ENCODE data around the gene CALHM6. TPM values are rescaled to one million over a fixed set of nuclear protein-coding genes. Genes with fewer than 3 reads are reported as not detected.

CALHM6 gene
- total and polyA plus RNA-seq, 4 donors, result 2.0 to 22.4 (median 6.2) TPM

GRCh38 chr6:116467514-116467913 is 6.3 kb downstream of the CALHM6 start:
- Histone ChIP-seq H3K27me3 (ENCODE audit: control insufficient read depth in 4 of 4, insufficient read depth in 4 of 4, low read length in 3 of 4) (peaks cover 0 to 1% (median 0%) of the 10 kb centered on the region in 4 donors), H3K9ac (ENCODE audit: low read depth in 1 of 2, low read length in 2 of 2) (no peak overlapping the region), H3K9me3 (ENCODE audit: control insufficient read depth in 4 of 4, low read length in 3 of 4) (no peaks in the 10 kb centered on the region), H3K4me1 (ENCODE audit: control insufficient read depth in 4 of 4, insufficient read depth in 4 of 4, low read length in 3 of 4) (peaks cover 0 to 3% (median under 1%) of the 10 kb centered on the region in 4 donors), H3K36me3 (ENCODE audit: control insufficient read depth in 4 of 4, insufficient read depth in 3 of 4, low read depth in 1 of 4, low read length in 3 of 4) (no peaks in the 10 kb centered on the region), H3K4me3 (ENCODE audit: low read depth in 1 of 3, low read length in 3 of 3) (no peak overlapping the region), H3K27ac (ENCODE audit: low read depth in 1 of 2, low read length in 2 of 2) (no peak overlapping the region)
- DNase-seq (ENCODE audit: low spot score), result no peak
- TF ChIP-seq HNF4A (conservative IDR thresholded peaks at IDR 0.05) (no peak), ZBTB33 (IDR thresholded peaks at IDR 0.05) (no peak), YY1 (IDR thresholded peaks at IDR 0.05) (no peak), GABPA (IDR thresholded peaks at IDR 0.05 in 1 of 2, conservative IDR thresholded peaks at IDR 0.05 in 1 of 2) (no peak), SP1 (IDR thresholded peaks at IDR 0.05) (no peak), REST (IDR thresholded peaks at IDR 0.05) (no peak), NR2F2 (IDR thresholded peaks at IDR 0.05) (no peak), MAX (IDR thresholded peaks at IDR 0.05) (no peak), EGR1 (IDR thresholded peaks at IDR 0.05; ENCODE audit: low read depth in 2 of 2) (no peak), ATF3 (IDR thresholded peaks at IDR 0.05) (no peak), TAF1 (conservative IDR thresholded peaks at IDR 0.05) (no peak), RXRA (IDR thresholded peaks at IDR 0.05) (no peak), HNF4G (IDR thresholded peaks at IDR 0.05) (no peak)

- H3K27me3 ChIP-seq (ENCODE audit: control insufficient read depth in 4 of 4, insufficient read depth in 4 of 4, low read length in 3 of 4), result no peaks in the 10 kb centered on the region
- H3K36me3 ChIP-seq (ENCODE audit: control insufficient read depth in 4 of 4, insufficient read depth in 3 of 4, low read depth in 1 of 4, low read length in 3 of 4), result no peaks in the 10 kb centered on the region
- no peak overlapping the region for H3K27ac ChIP-seq (ENCODE audit: low read depth in 1 of 2, low read length in 2 of 2)
- no peaks in the 10 kb centered on the region for H3K9me3 ChIP-seq (ENCODE audit: control insufficient read depth in 4 of 4, low read length in 3 of 4)
- DNase-seq (ENCODE audit: low spot score), result no peak
- no peak overlapping the region for H3K9ac ChIP-seq (ENCODE audit: low read depth in 1 of 2, low read length in 2 of 2)
- no peak for TF ChIP-seq RXRA (IDR thresholded peaks at IDR 0.05)
- TF ChIP-seq EGR1 (IDR thresholded peaks at IDR 0.05; ENCODE audit: low read depth in 2 of 2), result no peak
- TF ChIP-seq CTCF (IDR thresholded peaks at IDR 0.05; ENCODE audit: low read depth, low read length, missing input control), result no peak
- TF ChIP-seq FOXA2 (IDR thresholded peaks at IDR 0.05), result no peak
- no peak for TF ChIP-seq NR2F2 (IDR thresholded peaks at IDR 0.05)
- TF ChIP-seq GABPA (IDR thresholded peaks at IDR 0.05 in 1 of 2, conservative IDR thresholded peaks at IDR 0.05 in 1 of 2), result no peak
- no peak for TF ChIP-seq JUND (IDR thresholded peaks at IDR 0.05)
- no peak for TF ChIP-seq REST (IDR thresholded peaks at IDR 0.05)
- no peak for TF ChIP-seq RAD21 (IDR thresholded peaks at IDR 0.05)
- no peak for TF ChIP-seq FOXA1 (IDR thresholded peaks at IDR 0.05)
- no peak overlapping the region for H3K4me3 ChIP-seq (ENCODE audit: low read depth in 1 of 3, low read length in 3 of 3)
- 61% methylated on average over 1 of the region's 1 CpG for WGBS
- H3K4me1 ChIP-seq (ENCODE audit: control insufficient read depth in 4 of 4, insufficient read depth in 4 of 4, low read length in 3 of 4), result no peaks in the 10 kb centered on the region
These were observed 7.1 kb downstream of the CALHM6 start for GRCh38 chr6:116468293-116468692.

All from liver (tissue), 9 donors.